Esophagus squamous epithelium (tissue), 5 donors: ENCODE measurements around the gene REX1BD. TPM values are rescaled to one million over a fixed set of nuclear protein-coding genes. Genes with fewer than 3 reads are reported as not detected.
"Not testable (repeated sequence)": the region's sequence is repeated elsewhere in the genome, so short reads cannot be mapped to it uniquely, and the experiment has no call there.

Experiments used
- DNase-seq: peaks from one replicate; lab custom pipeline; 2025; lab: John Stamatoyannopoulos, UW
- H3K27ac ChIP-seq, 4 donors: fragments of 200-600 bp; sonication (generic); one replicate each; pipeline ENCODE4 v1.5.1; 2016 to 2019; ENCODE audit warnings: mild to moderate bottlenecking in 1 of 4
- H3K27me3 ChIP-seq, 4 donors: fragments of 200-600 bp; sonication (generic); 1 replicate in 3 of 4; 2 replicates in 1 of 4; pipeline versions ENCODE4 v1.5.1 to v1.6.0; 2017 to 2021; ENCODE audit warnings: antibody characterized with exemption in 1 of 4
- H3K36me3 ChIP-seq, 3 donors: fragments of 200-600 bp; sonication (generic); one replicate each; pipeline ENCODE4 v1.5.1; 2016 to 2019
- H3K4me1 ChIP-seq, 3 donors: fragments of 200-600 bp; sonication (generic); one replicate each; pipeline ENCODE4 v1.5.1; 2017 to 2019
- H3K4me3 ChIP-seq, 4 donors: fragments of 200-600 bp; sonication (generic); 1 replicate in 3 of 4; 2 replicates in 1 of 4; pipeline ENCODE4 v1.5.1; 2016 to 2019; ENCODE audit warnings: mild to moderate bottlenecking in 2 of 4, moderate library complexity in 1 of 4
- H3K9me3 ChIP-seq, 3 donors: fragments of 200-600 bp; sonication (generic); one replicate each; pipeline ENCODE4 v1.5.1; 2016 to 2019
- POLR2A ChIP-seq, 4 donors: fragments of 450-650 bp; IDR thresholded peaks; one replicate each; pipeline ENCODE4 v1.6.1; 2017; ENCODE audit warnings: antibody characterized with exemption in 4 of 4, mild to moderate bottlenecking in 4 of 4, moderate library complexity in 3 of 4
- WGBS, 2 donors: methylation state at CpG; one replicate each; pipeline ENCODE4 v1.1.5; 2018; 5-methylcytosine and 5-hydroxymethylcytosine counted together
- intact Hi-C: fragments of 100-400 bp; cut with DNase I; formaldehyde crosslinking; loops from one replicate; pipeline ENCODE4 v1.15.0; 2022
- total RNA-seq, 4 donors: library from RNA; depleted of rRNA; stranded (reverse); fragments of >200 nt; gene quantifications; one replicate each; pipeline ENCODE4 v1.1.0, GENCODE V29; 2016
- TF ChIP-seq, protein P1 (sequence below), 6 experiments: fragments of 450-650 bp in 4 of 6; fragments of 200-600 bp in 2 of 6; sonication (generic) in 2 of 6; IDR thresholded peaks; one replicate each; pipeline ENCODE4 v1.5.1; 2016 to 2019; ENCODE audit warnings: antibody characterized with exemption in 6 of 6, mild to moderate bottlenecking in 4 of 6, moderate library complexity in 4 of 6
- donor health status: DM: yes; HTN: yes; CAD: no.

Gene REX1BD
- total RNA-seq, 4 donors from 2014 or later: 46.8 to 69.0 (median 56.6) TPM

DNA sequence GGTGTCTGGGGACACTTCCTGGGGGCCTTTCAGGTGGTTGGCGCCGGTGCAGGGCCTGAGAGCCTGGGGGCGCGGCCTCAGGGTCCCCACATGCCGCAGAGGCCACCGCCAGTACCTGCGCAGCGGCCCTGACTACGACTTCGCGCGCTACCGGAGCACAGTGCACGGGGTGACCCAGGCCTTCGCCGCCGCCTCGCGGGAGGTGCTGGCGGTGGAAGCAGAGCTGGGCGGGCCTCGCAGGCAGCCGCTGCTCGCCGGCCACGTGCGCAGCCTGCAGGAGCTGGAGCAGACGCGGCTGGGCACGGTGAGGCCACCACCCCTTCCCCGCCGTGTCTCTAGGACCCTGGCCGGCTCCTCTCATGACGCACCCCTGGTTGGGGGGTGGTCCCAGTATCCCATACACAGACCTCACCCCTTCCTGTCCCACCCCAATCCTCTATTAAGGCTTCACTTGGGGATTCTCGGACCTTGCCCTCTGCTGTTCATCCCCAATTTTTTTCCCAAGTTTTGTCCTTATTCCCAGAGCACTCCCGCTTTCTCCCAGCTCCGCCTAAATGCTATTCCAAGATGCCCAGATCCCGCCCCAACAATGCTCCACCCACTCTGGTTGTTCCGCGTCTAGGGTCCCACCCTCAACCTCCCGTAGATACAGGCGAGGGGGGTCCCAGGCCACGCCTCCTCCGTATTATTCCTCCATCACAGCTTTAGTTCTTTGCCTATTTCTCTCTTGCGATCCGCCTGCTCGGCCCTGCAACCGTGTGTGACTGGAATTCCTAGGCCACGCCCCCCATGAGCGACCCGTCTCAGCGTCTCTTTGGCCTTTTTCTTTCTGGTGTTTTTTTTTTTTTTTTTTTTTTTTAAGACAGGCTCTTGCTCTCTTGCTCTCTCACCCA, 1.0 kb downstream of the REX1BD start:
- peak overlapping the region; percentile 85 to 95 (median 90) for H3K27ac ChIP-seq
- no peak for TF ChIP-seq POLR2A (IDR thresholded peaks at IDR 0.05)
- TF ChIP-seq, protein P1, sequence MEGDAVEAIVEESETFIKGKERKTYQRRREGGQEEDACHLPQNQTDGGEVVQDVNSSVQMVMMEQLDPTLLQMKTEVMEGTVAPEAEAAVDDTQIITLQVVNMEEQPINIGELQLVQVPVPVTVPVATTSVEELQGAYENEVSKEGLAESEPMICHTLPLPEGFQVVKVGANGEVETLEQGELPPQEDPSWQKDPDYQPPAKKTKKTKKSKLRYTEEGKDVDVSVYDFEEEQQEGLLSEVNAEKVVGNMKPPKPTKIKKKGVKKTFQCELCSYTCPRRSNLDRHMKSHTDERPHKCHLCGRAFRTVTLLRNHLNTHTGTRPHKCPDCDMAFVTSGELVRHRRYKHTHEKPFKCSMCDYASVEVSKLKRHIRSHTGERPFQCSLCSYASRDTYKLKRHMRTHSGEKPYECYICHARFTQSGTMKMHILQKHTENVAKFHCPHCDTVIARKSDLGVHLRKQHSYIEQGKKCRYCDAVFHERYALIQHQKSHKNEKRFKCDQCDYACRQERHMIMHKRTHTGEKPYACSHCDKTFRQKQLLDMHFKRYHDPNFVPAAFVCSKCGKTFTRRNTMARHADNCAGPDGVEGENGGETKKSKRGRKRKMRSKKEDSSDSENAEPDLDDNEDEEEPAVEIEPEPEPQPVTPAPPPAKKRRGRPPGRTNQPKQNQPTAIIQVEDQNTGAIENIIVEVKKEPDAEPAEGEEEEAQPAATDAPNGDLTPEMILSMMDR (IDR thresholded peaks at IDR 0.05): peak in 4 of 6 experiments; percentile 13 to 49 (median 35)
- peaks cover 22 to 46% (median 24%) of the 10 kb centered on the region in 3 donors for H3K4me1 ChIP-seq
- 12 to 14% methylated on average over 20 to 38 of the region's 52 CpGs for WGBS, 2 donors
- DNase-seq: no peak
- intact Hi-C loops: loop anchor here (5.0 to 10.0 kb wide), 2 partner anchors 85 to 258 kb away; no protein-coding TSS in a partner anchor
- no peaks in the 10 kb centered on the region for H3K9me3 ChIP-seq
- peaks cover 0 to 2% (median 0%) of the 10 kb centered on the region in 4 donors for H3K27me3 ChIP-seq
- peak overlapping the region; percentile 62 to 95 (median 84) for H3K4me3 ChIP-seq
- peaks cover 0 to 20% (median 7%) of the 10 kb centered on the region in 3 donors for H3K36me3 ChIP-seq

DNA sequence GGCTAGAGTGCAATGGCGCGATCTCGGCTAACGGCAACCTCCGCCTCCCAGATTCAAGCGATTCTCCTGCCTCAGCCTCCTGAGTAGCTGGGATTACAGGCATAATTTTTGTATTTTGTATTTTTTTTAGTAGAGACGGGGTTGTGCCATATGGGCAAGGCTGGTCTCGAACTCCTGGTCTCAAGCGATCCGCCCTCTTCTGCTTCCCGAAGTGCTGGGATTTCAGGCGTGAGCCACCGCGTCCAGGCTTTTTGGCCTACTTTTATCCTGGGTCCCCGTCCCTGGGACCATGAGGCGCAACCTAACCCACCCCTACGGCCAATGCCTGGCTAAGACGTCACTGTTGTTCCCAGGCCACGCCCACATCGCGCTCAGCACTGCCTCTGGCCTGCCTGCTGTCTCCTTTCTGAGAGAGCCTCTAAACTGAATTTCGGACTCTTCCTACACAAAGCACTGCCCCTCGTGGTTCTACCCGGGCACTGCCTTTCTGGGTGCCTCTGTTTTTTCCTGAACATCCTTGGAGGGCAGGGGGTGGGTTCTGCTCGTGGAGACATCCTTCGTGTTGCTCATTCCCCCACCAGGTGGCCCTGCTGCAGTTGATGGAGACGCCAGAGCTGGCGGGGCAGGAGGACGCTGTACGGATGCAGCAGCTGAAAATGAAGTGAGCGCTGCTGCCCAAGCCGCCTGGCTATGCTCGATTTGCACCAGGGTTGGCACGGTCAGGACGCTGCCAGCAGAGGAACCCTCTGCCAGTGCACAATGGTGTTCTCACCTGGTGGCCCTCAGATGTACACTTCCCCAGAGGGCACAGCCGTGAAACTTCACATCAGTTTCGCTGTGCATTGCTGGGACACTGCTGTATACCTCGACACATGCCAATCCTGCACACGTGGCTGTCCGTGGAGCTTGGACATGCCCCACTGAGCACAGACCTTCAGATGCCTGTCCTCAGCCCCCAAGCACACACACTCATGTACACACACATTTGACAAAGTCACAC, 2.0 kb downstream of the REX1BD start:
- Histone ChIP-seq H3K9me3 (no peaks in the 10 kb centered on the region), H3K36me3 (peaks cover 0 to 20% (median 7%) of the 10 kb centered on the region in 3 donors), H3K27ac (peak overlapping the region in 2 of 4 donors; percentile 52 to 95), H3K27me3 (peaks cover 0 to 12% (median 0%) of the 10 kb centered on the region in 4 donors), H3K4me1 (peaks cover 28 to 52% (median 34%) of the 10 kb centered on the region in 3 donors), H3K4me3 (no peak overlapping the region)
- DNase-seq: no peak
- TF ChIP-seq, protein P1 (IDR thresholded peaks at IDR 0.05): peak in 2 of 6 experiments; percentile 10 to 33
- no peak for TF ChIP-seq POLR2A (IDR thresholded peaks at IDR 0.05)
- WGBS, 2 donors: 62 to 68% methylated on average over 19 to 27 of the region's 40 CpGs
- intact Hi-C loops: loop anchor here (5.0 to 10.0 kb wide), 2 partner anchors 84 to 257 kb away; no protein-coding TSS in a partner anchor

DNA sequence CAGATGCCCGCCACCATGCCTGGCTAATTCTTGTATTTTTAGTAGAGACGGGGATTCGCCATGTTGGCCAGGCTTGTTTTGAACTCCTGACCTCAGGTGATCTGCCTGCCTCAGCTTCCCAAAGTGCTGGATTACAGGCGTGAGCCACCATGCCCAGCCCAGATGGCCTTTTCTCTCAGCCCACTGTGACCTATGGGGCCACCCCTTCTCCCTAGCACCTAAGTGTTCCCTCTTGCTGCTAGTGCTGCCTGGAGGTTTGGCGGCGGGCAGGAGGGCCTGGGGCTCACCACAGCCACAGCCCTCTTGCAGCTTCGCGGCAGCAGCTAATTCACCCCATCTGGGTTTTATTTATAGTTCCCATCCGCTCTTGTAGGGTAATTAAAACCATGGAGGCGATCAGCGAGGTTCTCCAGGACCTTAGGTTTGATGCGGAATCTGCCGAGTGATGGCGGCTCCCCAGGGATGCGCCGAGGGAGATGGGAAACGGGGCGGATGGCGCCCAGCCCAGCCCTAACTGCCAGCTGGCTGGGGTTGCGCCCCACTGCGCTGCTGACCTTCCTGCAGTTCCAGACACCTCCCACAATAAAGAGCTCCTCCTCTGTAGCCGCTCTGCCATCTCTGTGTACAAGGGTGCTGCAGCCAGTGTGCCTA, 3.3 kb downstream of the REX1BD start:
- no peak for DNase-seq
- TF ChIP-seq POLR2A (IDR thresholded peaks at IDR 0.05): no peak
- Histone ChIP-seq H3K9me3 (no peaks in the 10 kb centered on the region), H3K27me3 (peaks cover 0 to 20% (median 0%) of the 10 kb centered on the region in 4 donors), H3K36me3 (peaks cover 0 to 20% (median 7%) of the 10 kb centered on the region in 3 donors), H3K4me1 (peaks cover 28 to 52% (median 34%) of the 10 kb centered on the region in 3 donors), H3K27ac (peak overlapping the region in 1 of 4 donors; percentile 25), H3K4me3 (no peak overlapping the region)
- 69 to 77% methylated on average over 8 to 9 of the region's 22 CpGs for WGBS, 2 donors
- intact Hi-C loops: loop anchor here (5.0 to 10.0 kb wide), 2 partner anchors 83 to 255 kb away; no protein-coding TSS in a partner anchor

DNA sequence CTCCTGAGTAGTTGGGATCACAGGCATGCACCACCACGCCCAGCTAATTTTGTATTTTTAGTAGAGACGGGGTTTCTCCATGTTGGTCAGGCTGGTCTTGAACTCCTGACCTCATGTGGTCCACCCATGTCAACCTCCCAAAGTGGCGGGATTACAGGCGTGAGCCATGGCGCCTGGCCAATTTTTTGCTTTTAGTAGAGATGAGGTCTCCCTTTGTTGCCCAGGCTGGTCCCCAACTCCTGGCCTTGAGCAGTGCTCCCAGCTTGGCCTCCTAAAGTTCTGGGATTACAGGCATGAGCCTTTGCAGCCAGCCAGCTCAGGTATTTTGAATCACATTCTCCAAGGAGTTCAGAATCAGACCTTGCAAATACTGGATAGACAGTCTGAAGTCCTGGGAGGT, 4.1 kb downstream of the REX1BD start:
- H3K9me3 ChIP-seq, H3K27ac ChIP-seq, DNase-seq, H3K4me3 ChIP-seq: not testable (repeated sequence)
- peaks cover 0 to 20% (median 7%) of the 10 kb centered on the region in 3 donors for H3K36me3 ChIP-seq
- 70 to 74% methylated on average over 5 of the region's 5 CpGs for WGBS, 2 donors
- intact Hi-C loops: loop anchor here (5.0 to 10.0 kb wide), 2 partner anchors 82 to 255 kb away; no protein-coding TSS in a partner anchor
- peaks cover 28 to 51% (median 32%) of the 10 kb centered on the region in 3 donors for H3K4me1 ChIP-seq
- H3K27me3 ChIP-seq: peaks cover 0 to 23% (median 0%) of the 10 kb centered on the region in 4 donors

DNA sequence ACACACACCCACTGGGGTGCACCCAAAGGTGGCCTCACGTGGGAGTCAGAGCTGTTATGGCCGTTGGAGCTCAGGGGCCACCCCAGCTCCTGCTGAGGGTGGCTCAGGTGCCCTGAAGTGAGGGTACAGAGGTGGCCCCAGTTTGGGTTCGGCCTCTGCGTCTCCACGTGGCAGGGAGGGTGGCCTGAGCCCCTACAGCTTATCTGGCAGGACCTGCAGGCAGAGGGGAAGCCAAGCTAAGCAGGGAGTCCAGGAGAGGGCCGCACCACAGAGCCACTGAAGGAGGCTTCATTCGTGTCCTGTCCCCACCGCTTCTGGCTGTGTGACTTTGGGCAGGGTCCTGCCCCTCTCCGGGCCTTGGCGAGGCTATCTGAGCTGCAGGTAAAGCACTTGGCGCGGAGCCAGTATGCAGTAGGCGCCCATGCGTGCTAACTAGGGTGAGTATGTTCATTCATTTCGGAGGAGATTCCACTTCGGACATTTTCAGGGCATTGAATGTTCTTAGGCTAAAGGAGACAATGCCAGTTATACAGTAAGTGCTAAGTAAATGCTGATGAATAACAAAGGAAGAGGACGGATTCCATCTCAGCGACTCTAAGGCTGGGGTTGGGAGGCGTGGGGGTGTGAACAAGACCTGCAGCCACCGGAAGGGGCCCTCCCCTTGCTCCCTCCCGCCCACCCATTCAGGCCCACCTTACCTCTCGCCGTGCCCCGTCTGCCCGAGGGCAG, 4.9 kb downstream of the REX1BD start:
- peaks cover 0 to 31% (median 0%) of the 10 kb centered on the region in 4 donors for H3K27me3 ChIP-seq
- intact Hi-C loops: loop anchor here (5.0 to 10.0 kb wide), 2 partner anchors 81 to 254 kb away; no protein-coding TSS in a partner anchor
- peak overlapping the region in 3 of 4 donors; percentile 34 to 62 (median 45) for H3K27ac ChIP-seq
- WGBS, 2 donors: 35 to 51% methylated on average over 16 to 17 of the region's 25 CpGs
- peaks cover 25 to 43% (median 28%) of the 10 kb centered on the region in 3 donors for H3K4me1 ChIP-seq
- no peaks in the 10 kb centered on the region for H3K9me3 ChIP-seq
- H3K4me3 ChIP-seq: peak overlapping the region in 3 of 4 donors; percentile 37 to 64 (median 42)
- peaks cover 0 to 20% (median 7%) of the 10 kb centered on the region in 3 donors for H3K36me3 ChIP-seq
- no peak for DNase-seq
- no peak for TF ChIP-seq POLR2A (IDR thresholded peaks at IDR 0.05)
- TF ChIP-seq, protein P1 (IDR thresholded peaks at IDR 0.05): no peak
